PC-3 (cell line): ENCODE results near the gene ZNF823.

ENCODE experiments used
- EZH2 ChIP-seq: fragments of 300-600 bp; sonication (generic); IDR thresholded peaks from one replicate; pipeline ENCODE4 v1.6.1; 2017; ENCODE audit warnings: antibody characterized with exemption, mild to moderate bottlenecking, low read length; ENCODE audit not compliant: unreplicated experiment
- EZH2phosphoT487 ChIP-seq: fragments of 300-600 bp; sonication (generic); IDR thresholded peaks from 2 replicates; pipeline ENCODE4 v1.6.1; 2018; ENCODE audit warnings: mild to moderate bottlenecking, antibody characterized with exemption, low read length, borderline replicate concordance
- TF ChIP-seq, protein P1 (sequence below): fragments of 300-600 bp; sonication (generic); conservative IDR thresholded peaks from 2 replicates; pipeline ENCODE4 v1.5.1; 2017; ENCODE audit warnings: antibody characterized with exemption, low read depth, mild to moderate bottlenecking, low read length

DNA sequence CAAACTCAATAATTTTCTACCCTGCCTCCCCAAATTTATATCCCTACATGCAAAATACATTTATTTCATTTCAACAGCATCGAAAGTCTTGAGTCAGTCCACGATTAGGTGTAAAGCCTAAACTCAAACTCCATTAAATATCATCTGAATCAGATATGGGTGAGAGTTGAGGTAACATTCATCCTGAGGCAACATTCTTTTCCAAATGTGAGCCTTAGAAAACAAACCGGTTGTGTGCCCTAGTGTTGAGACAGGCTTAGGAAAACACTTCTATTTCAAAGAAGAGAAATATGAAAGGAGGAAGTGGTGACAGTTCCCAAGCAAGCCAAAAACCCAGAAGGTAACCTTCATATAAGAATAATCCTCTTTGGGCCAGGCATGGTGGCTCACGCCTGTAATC is 15.9 kb upstream of the ZNF823 start:
- TF ChIP-seq, protein P1, sequence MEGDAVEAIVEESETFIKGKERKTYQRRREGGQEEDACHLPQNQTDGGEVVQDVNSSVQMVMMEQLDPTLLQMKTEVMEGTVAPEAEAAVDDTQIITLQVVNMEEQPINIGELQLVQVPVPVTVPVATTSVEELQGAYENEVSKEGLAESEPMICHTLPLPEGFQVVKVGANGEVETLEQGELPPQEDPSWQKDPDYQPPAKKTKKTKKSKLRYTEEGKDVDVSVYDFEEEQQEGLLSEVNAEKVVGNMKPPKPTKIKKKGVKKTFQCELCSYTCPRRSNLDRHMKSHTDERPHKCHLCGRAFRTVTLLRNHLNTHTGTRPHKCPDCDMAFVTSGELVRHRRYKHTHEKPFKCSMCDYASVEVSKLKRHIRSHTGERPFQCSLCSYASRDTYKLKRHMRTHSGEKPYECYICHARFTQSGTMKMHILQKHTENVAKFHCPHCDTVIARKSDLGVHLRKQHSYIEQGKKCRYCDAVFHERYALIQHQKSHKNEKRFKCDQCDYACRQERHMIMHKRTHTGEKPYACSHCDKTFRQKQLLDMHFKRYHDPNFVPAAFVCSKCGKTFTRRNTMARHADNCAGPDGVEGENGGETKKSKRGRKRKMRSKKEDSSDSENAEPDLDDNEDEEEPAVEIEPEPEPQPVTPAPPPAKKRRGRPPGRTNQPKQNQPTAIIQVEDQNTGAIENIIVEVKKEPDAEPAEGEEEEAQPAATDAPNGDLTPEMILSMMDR, result no peak
- TF ChIP-seq EZH2phosphoT487 (no peak), EZH2 (no peak)
